Suprapubic skin (tissue), 4 donors: ENCODE measurements around the gene MLXIP. TPM values are rescaled to one million over a fixed set of nuclear protein-coding genes. Genes with fewer than 3 reads are reported as not detected.

Experiments used
- DNase-seq, 2 donors: peaks; one replicate each; pipeline ENCODE4 v3.0.0-alpha.2; 2019; ENCODE audit warnings: low spot score in 2 of 2
- H3K27ac ChIP-seq: fragments of 200-600 bp; sonication (generic); one replicate; pipeline ENCODE4 v1.5.1; 2019
- H3K27me3 ChIP-seq: fragments of 200-600 bp; sonication (generic); one replicate; pipeline ENCODE4 v1.5.1; 2019
- H3K36me3 ChIP-seq: fragments of 200-600 bp; sonication (generic); one replicate; pipeline ENCODE4 v1.5.1; 2019
- H3K4me1 ChIP-seq: fragments of 200-600 bp; sonication (generic); one replicate; pipeline ENCODE4 v1.5.1; 2019
- H3K4me3 ChIP-seq: fragments of 200-600 bp; sonication (generic); one replicate; pipeline ENCODE4 v1.5.1; 2019; ENCODE audit warnings: mild to moderate bottlenecking
- H3K9me3 ChIP-seq: fragments of 200-600 bp; sonication (generic); one replicate; pipeline ENCODE4 v1.5.1; 2019
- EP300 ChIP-seq: sonication (generic); formaldehyde crosslinking; IDR thresholded peaks from one replicate; pipeline ENCODE4 v1.6.1; 2017; ENCODE audit warnings: antibody characterized with exemption
- POLR2A ChIP-seq, 2 donors: fragments of 450-650 bp; IDR thresholded peaks; one replicate each; pipeline ENCODE4 v1.6.1; 2017; ENCODE audit warnings: antibody characterized with exemption in 2 of 2, mild to moderate bottlenecking in 2 of 2, moderate library complexity in 2 of 2
- POLR2AphosphoS5 ChIP-seq, 3 donors: sonication (generic); formaldehyde crosslinking; IDR thresholded peaks; one replicate each; pipeline ENCODE4 v1.6.1; 2017; ENCODE audit warnings: antibody characterized with exemption in 3 of 3
- WGBS: methylation state at CpG from one replicate; pipeline ENCODE4 v1.1.5; 2018; 5-methylcytosine and 5-hydroxymethylcytosine counted together
- total RNA-seq, 4 donors: library from RNA; depleted of rRNA; stranded (reverse); fragments of >200 nt; gene quantifications; one replicate each; pipeline ENCODE4 v1.1.0, GENCODE V29; 2016
- TF ChIP-seq, protein P1 (sequence below), 2 donors: fragments of 200-600 bp in 1 of 2; fragments of 450-650 bp in 1 of 2; sonication (generic) in 1 of 2; IDR thresholded peaks; one replicate each; pipeline ENCODE4 v1.5.1; 2016 to 2019; ENCODE audit warnings: antibody characterized with exemption in 2 of 2, mild to moderate bottlenecking in 1 of 2, moderate library complexity in 1 of 2

Gene MLXIP
- total RNA-seq, 4 donors from 2014 or later = 25.2 to 91.4 (median 35.4) TPM

- H3K4me3 ChIP-seq = no peak overlapping the region
- H3K27me3 ChIP-seq = no peaks in the 10 kb centered on the region
- H3K36me3 ChIP-seq = peaks cover 59% of the 10 kb centered on the region
- H3K4me1 ChIP-seq = peaks cover 4% of the 10 kb centered on the region
- no peak for DNase-seq
- WGBS = 100% methylated on average over 1 of the region's 6 CpGs
- no peaks in the 10 kb centered on the region for H3K9me3 ChIP-seq
- no peak for TF ChIP-seq POLR2AphosphoS5 (IDR thresholded peaks at IDR 0.05)
- no peak for TF ChIP-seq EP300
- TF ChIP-seq, protein P1, sequence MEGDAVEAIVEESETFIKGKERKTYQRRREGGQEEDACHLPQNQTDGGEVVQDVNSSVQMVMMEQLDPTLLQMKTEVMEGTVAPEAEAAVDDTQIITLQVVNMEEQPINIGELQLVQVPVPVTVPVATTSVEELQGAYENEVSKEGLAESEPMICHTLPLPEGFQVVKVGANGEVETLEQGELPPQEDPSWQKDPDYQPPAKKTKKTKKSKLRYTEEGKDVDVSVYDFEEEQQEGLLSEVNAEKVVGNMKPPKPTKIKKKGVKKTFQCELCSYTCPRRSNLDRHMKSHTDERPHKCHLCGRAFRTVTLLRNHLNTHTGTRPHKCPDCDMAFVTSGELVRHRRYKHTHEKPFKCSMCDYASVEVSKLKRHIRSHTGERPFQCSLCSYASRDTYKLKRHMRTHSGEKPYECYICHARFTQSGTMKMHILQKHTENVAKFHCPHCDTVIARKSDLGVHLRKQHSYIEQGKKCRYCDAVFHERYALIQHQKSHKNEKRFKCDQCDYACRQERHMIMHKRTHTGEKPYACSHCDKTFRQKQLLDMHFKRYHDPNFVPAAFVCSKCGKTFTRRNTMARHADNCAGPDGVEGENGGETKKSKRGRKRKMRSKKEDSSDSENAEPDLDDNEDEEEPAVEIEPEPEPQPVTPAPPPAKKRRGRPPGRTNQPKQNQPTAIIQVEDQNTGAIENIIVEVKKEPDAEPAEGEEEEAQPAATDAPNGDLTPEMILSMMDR (IDR thresholded peaks at IDR 0.05) = no peak
- TF ChIP-seq POLR2A (IDR thresholded peaks at IDR 0.05) = no peak
- no peak overlapping the region for H3K27ac ChIP-seq
These were observed 64.3 kb downstream of the MLXIP start for GRCh38 chr12:122142857-122143256.

- no peak for DNase-seq
- TF ChIP-seq POLR2AphosphoS5 (IDR thresholded peaks at IDR 0.05) = no peak
- TF ChIP-seq, protein P1 (IDR thresholded peaks at IDR 0.05) = no peak
- no peak for TF ChIP-seq POLR2A (IDR thresholded peaks at IDR 0.05)
- no peak for TF ChIP-seq EP300
- Histone ChIP-seq H3K27me3 (no peaks in the 10 kb centered on the region), H3K36me3 (peaks cover 42% of the 10 kb centered on the region), H3K4me3 (no peak overlapping the region), H3K4me1 (no peaks in the 10 kb centered on the region), H3K9me3 (no peaks in the 10 kb centered on the region), H3K27ac (no peak overlapping the region)
- 92% methylated on average over 8 of the region's 12 CpGs for WGBS
These were observed 66.3 kb downstream of the MLXIP start for GRCh38 chr12:122144885-122145284.

DNA sequence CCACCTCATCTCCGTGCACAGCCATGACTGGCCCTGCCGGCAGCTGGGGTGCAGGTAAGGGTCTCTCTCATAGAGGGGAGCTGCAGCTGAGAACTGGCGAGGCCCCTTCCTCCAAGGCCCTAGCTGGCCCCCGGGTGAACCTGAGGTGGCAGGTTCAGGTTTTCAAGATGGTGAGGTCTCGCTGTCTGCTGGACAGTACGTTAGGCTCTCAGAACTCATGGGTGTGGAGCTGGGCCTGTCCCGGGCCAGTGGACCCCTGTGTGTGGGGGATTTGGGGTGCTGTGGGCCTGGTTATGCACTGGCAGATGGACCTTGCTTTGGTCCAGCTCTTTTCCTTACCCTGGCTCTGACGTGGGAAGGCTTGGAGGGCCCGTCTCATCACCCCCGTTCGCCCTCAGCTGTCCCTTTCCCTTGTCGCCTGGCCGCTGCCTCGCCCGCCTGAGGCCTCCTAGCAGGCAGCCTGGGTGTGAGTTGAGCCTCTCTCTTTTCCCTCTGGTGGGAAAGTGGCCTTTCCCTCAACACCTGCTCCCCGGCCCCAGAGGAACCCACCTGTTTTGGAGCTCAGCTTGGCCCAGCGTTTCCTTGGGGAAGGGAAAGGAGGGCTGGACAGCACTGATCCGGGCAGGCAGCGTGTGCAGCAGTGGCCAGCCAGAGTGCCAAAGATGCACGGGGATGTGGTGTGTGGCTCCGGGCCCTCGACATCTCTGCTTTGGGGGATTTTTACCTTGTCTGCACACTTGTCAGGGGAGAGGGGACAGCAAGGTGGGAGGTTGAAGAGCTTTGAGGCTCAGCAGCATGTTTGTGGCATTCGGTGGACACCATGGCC, 67.2 kb downstream of the MLXIP start:
- TF ChIP-seq, protein P1 (IDR thresholded peaks at IDR 0.05) = no peak
- no peak for TF ChIP-seq POLR2AphosphoS5 (IDR thresholded peaks at IDR 0.05)
- TF ChIP-seq EP300 = no peak
- TF ChIP-seq POLR2A (IDR thresholded peaks at IDR 0.05) = no peak
- no peaks in the 10 kb centered on the region for H3K27me3 ChIP-seq
- no peaks in the 10 kb centered on the region for H3K4me1 ChIP-seq
- no peak overlapping the region for H3K4me3 ChIP-seq
- no peak overlapping the region for H3K27ac ChIP-seq
- H3K36me3 ChIP-seq = peaks cover 34% of the 10 kb centered on the region
- no peak for DNase-seq
- no peaks in the 10 kb centered on the region for H3K9me3 ChIP-seq
- 84% methylated on average over 14 of the region's 23 CpGs for WGBS

DNA sequence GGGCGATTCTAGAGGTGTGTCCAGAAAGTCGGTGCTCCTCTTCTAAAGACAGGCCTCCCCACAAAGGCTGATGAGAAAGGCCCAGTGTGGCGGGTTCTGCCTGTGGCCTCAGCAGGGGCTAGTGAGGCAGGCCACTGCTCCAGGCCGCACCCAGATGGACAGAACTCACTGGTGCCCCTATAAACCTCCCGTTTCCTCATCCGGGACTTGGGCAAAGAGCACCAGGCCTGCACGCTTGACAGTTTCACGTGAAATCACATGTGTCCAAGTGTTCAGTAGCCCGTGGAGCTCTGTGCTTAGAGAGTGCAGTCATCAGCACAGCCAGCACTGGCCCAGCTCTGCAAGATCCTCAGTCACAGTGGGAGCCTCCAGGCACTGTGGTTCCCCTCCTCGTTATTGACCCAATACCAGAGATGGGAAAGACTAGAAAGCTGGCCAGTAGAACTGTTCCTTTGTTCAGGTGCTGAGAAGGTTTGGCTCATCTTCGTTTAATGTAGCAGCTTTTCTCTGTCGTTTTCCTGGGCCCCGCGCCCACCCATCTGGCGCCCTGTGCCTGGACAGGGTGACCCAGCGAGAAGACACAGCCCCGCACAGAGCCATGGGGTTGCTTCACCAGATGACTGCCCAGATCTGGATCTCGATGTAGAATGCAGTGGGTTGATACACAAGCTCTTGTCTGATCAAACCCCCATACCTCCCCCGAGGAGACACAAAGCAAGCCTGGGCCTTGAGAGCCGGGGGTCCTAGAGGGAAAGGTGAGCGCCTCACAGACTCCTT, 69.1 kb downstream of the MLXIP start:
- TF ChIP-seq, protein P1 (IDR thresholded peaks at IDR 0.05) = no peak
- TF ChIP-seq POLR2AphosphoS5 (IDR thresholded peaks at IDR 0.05) (no peak), EP300 (no peak), POLR2A (IDR thresholded peaks at IDR 0.05) (no peak)
- Histone ChIP-seq H3K27me3 (no peaks in the 10 kb centered on the region), H3K36me3 (peaks cover 14% of the 10 kb centered on the region), H3K27ac (no peak overlapping the region), H3K4me3 (no peak overlapping the region), H3K9me3 (no peaks in the 10 kb centered on the region), H3K4me1 (no peaks in the 10 kb centered on the region)
- 85% methylated on average over 17 of the region's 21 CpGs for WGBS
- no peak for DNase-seq

- no peaks in the 10 kb centered on the region for H3K27me3 ChIP-seq
- no peaks in the 10 kb centered on the region for H3K9me3 ChIP-seq
- peaks cover 4% of the 10 kb centered on the region for H3K36me3 ChIP-seq
- H3K4me1 ChIP-seq = no peaks in the 10 kb centered on the region
- H3K27ac ChIP-seq = no peak overlapping the region
- H3K4me3 ChIP-seq = no peak overlapping the region
- 65% methylated on average over 6 of the region's 6 CpGs for WGBS
- TF ChIP-seq POLR2A (IDR thresholded peaks at IDR 0.05) (no peak), POLR2AphosphoS5 (IDR thresholded peaks at IDR 0.05) (no peak), EP300 (no peak)
- TF ChIP-seq, protein P1 (IDR thresholded peaks at IDR 0.05) = no peak
- no peak for DNase-seq
These were observed 70.1 kb downstream of the MLXIP start for GRCh38 chr12:122148657-122149056.
